Endodermal cell (in vitro differentiated cells): Measurements from ENCODE around the gene CTXND2. TPM values are rescaled to one million over a fixed set of nuclear protein-coding genes. Genes with fewer than 3 reads are reported as not detected.
"Not testable (repeated sequence)": the region's sequence is repeated elsewhere in the genome, so short reads cannot be mapped to it uniquely, and the experiment has no call there.

Experiments
- DNase-seq: peaks from one replicate; pipeline ENCODE4 v3.0.0-alpha.2; 2017
- H3K27ac ChIP-seq: 2 replicates; pipeline ENCODE4 v1.5.1; 2013; ENCODE audit warnings: mild to moderate bottlenecking, low read depth, low read length, moderate library complexity
- H3K27me3 ChIP-seq: 2 replicates; pipeline ENCODE4 v1.6.1; 2013; ENCODE audit warnings: mild to moderate bottlenecking, low read length, moderate library complexity; ENCODE audit not compliant: insufficient read depth, control insufficient read depth, poor library complexity, severe bottlenecking
- H3K36me3 ChIP-seq: 2 replicates; pipeline ENCODE4 v1.7.0; 2013; ENCODE audit warnings: mild to moderate bottlenecking, low read length, moderate library complexity; ENCODE audit not compliant: control insufficient read depth, insufficient read depth
- H3K4me1 ChIP-seq: one replicate; pipeline ENCODE4 v1.7.0; 2013; ENCODE audit warnings: low read length; ENCODE audit not compliant: control insufficient read depth, insufficient read depth
- H3K4me3 ChIP-seq: 2 replicates; pipeline ENCODE4 v1.5.1; 2013; ENCODE audit warnings: mild to moderate bottlenecking, low read length, moderate library complexity
- H3K9ac ChIP-seq: 2 replicates; pipeline ENCODE4 v1.6.1; 2013; ENCODE audit warnings: mild to moderate bottlenecking, low read length, moderate library complexity; ENCODE audit not compliant: poor library complexity, severe bottlenecking; ENCODE audit errors: extremely low read depth
- H3K9me3 ChIP-seq: 2 replicates; pipeline ENCODE4 v1.6.1; 2013; ENCODE audit warnings: mild to moderate bottlenecking, low read length, moderate library complexity; ENCODE audit not compliant: control insufficient read depth
- H3K27ac Mint-ChIP-seq: 2 replicates; pipeline ENCODE4 v1.8.0; 2020; ENCODE audit warnings: mixed read lengths
- H3K27me3 Mint-ChIP-seq: 2 replicates; pipeline ENCODE4 v1.8.0; 2021; ENCODE audit warnings: mild to moderate bottlenecking, mixed read lengths; ENCODE audit not compliant: insufficient read depth
- H3K36me3 Mint-ChIP-seq: 2 replicates; pipeline ENCODE4 v1.8.0; 2020; ENCODE audit warnings: low read depth, mixed read lengths
- H3K4me1 Mint-ChIP-seq: 2 replicates; pipeline ENCODE4 v1.8.0; 2020; ENCODE audit warnings: mixed read lengths
- H3K4me3 Mint-ChIP-seq: 2 replicates; pipeline ENCODE4 v1.8.0; 2020; ENCODE audit warnings: mild to moderate bottlenecking, moderate library complexity, mixed read lengths
- H3K9me3 Mint-ChIP-seq: 2 replicates; pipeline ENCODE4 v1.8.0; 2020; ENCODE audit warnings: mild to moderate bottlenecking, mixed read lengths
- WGBS, 2 experiments: methylation state at CpG; one replicate each; pipeline versions ENCODE4 v1.1.5 to v1.1.7; 2013; ENCODE audit warnings: missing lambda C conversion rate in 2 of 2, mixed read lengths in 1 of 2; ENCODE audit not compliant: insufficient coverage in 1 of 2, insufficient read length in 1 of 2; 5-methylcytosine and 5-hydroxymethylcytosine counted together
- total RNA-seq, 2 donors: library from RNA; stranded (reverse); fragmentation: NEBNext Ultra II Directional in 1 of 2; extraction: Animal tissue kit (Norgen Biotek cat#: 25700) in 1 of 2; gene quantifications; 2 replicates in 1 of 2; 3 replicates in 1 of 2; pipeline ENCODE4 v1.2.1, GENCODE V29; 2021
- TF ChIP-seq, protein P1 (sequence below): fragments of 200-600 bp; sonication (generic); conservative IDR thresholded peaks from 2 replicates; pipeline ENCODE4 v1.5.0; 2021; ENCODE audit warnings: antibody characterized with exemption, mild to moderate bottlenecking

CTXND2 gene
- total RNA-seq, 2 donors from 2014 or later: not detected

DNA sequence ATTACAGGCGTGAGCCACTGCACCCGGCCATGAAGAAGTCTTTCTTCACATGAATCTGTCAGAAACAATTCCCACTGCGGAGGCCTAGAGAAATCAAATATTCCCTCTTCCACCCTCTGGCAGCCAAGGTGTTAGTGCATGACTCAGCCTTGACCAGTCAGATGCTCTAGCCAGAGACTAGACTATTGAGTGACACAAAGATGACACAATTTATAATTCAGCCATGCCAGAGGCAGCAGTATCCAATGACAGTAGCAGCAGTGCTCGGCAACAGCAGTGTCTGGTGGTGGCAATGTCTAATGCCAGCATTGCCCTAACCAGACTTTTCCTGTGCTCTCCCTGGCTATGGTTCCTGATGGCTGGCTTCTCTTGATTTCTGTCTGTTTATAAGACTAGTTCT is 8.7 kb downstream of the CTXND2 start:
- Histone ChIP-seq H3K4me3 (no peak overlapping the region), H3K9me3 (no peaks in the 10 kb centered on the region), H3K27me3 (no peaks in the 10 kb centered on the region), H3K9ac (no peak overlapping the region), H3K4me1 (no peaks in the 10 kb centered on the region), H3K27ac (no peak overlapping the region), H3K36me3 (no peaks in the 10 kb centered on the region)
- Mint-ChIP-seq H3K4me1 (peaks cover 4% of the 10 kb centered on the region), H3K27ac (no peak overlapping the region), H3K36me3 (no peaks in the 10 kb centered on the region), H3K4me3 (no peak overlapping the region), H3K27me3 (no peaks in the 10 kb centered on the region), H3K9me3 (peaks cover 6% of the 10 kb centered on the region)
- DNase-seq: no peak
- TF ChIP-seq, protein P1, sequence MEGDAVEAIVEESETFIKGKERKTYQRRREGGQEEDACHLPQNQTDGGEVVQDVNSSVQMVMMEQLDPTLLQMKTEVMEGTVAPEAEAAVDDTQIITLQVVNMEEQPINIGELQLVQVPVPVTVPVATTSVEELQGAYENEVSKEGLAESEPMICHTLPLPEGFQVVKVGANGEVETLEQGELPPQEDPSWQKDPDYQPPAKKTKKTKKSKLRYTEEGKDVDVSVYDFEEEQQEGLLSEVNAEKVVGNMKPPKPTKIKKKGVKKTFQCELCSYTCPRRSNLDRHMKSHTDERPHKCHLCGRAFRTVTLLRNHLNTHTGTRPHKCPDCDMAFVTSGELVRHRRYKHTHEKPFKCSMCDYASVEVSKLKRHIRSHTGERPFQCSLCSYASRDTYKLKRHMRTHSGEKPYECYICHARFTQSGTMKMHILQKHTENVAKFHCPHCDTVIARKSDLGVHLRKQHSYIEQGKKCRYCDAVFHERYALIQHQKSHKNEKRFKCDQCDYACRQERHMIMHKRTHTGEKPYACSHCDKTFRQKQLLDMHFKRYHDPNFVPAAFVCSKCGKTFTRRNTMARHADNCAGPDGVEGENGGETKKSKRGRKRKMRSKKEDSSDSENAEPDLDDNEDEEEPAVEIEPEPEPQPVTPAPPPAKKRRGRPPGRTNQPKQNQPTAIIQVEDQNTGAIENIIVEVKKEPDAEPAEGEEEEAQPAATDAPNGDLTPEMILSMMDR: no peak
- 80 to 91% methylated on average over 4 of the region's 4 CpGs for WGBS, 2 experiments

DNA sequence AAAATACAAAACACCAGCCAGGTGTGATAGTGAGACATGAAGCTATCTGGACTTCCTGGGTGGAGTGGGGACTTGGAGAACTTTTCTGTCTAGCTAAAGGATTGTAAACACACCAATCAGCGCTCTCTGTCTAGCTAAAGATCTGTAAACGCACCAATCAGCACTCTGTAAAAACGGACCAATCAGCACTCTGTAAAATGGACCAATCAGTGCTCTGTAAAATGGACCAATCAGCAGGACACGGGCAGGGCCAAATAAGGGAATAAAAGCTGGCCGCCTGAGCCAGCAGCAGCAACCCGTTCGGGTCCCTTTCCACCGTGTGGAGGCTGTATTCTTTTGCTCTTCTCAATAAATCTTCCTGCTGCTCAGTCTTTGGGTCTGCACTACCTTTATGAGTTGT is 12.9 kb downstream of the CTXND2 start:
- not testable (repeated sequence) for H3K4me3 Mint-ChIP-seq, H3K36me3 ChIP-seq, H3K27me3 ChIP-seq

DNA sequence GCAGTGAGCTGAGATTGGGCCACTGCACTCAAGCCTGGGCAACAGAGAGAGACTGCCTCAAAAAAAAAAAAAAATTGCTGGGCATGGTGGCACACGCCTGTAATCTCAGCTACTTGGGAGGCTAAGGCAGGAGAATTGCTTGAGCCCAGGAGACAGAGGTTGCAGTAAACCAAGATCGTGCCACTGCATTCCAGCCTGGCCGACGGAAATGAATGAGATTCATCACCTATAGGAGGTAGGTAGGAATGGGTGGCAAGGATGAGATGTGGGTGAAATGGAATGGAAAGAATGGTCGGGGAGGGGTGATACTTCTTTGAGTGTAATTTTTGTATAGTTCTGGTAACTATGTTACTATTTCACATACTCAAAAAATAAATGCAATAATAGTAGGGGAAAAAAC is 15.4 kb downstream of the CTXND2 start:
- TF ChIP-seq, protein P1: no peak
- no peaks in the 10 kb centered on the region for H3K4me1 Mint-ChIP-seq
- peak; percentile 3 for DNase-seq
- H3K27ac Mint-ChIP-seq: no peak overlapping the region
- peaks cover 6% of the 10 kb centered on the region for H3K9me3 Mint-ChIP-seq
- Histone ChIP-seq H3K4me3 (no peak overlapping the region), H3K9me3 (no peaks in the 10 kb centered on the region), H3K4me1 (no peaks in the 10 kb centered on the region), H3K27ac (no peak overlapping the region), H3K36me3 (no peaks in the 10 kb centered on the region), H3K27me3 (no peaks in the 10 kb centered on the region), H3K9ac (no peak overlapping the region)
- WGBS, 2 experiments: 83 to 93% methylated on average over 3 to 4 of the region's 5 CpGs
- no peaks in the 10 kb centered on the region for H3K27me3 Mint-ChIP-seq
- no peak overlapping the region for H3K4me3 Mint-ChIP-seq
- H3K36me3 Mint-ChIP-seq: no peaks in the 10 kb centered on the region

More for the DNA sequence above, 12.9 kb downstream of the CTXND2 start:
- not testable (repeated sequence) for H3K4me1 ChIP-seq, H3K27me3 Mint-ChIP-seq, H3K9me3 Mint-ChIP-seq, H3K4me3 ChIP-seq, H3K4me1 Mint-ChIP-seq, DNase-seq, H3K9ac ChIP-seq, H3K36me3 Mint-ChIP-seq, H3K9me3 ChIP-seq, H3K27ac ChIP-seq, H3K27ac Mint-ChIP-seq
- 93 to 95% methylated on average over 8 of the region's 8 CpGs for WGBS, 2 experiments

DNA sequence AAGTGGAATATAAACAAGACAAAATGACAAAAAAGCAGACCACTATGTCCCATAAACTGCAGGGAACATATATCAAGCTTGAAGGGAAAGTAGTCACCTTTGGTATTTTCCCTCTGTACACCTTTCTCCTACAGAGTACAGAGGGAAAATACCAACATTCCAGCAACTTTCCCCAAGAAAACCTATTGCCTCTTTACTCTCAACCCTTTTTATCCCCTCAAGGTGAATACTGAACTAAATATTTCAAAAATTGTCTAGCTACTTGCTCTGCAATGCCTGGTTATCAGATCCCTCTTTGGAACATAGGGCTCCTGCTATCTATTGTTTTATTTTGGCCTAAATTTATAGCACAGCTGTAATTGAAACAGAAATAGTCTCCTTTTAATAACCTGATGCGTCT is 15.8 kb downstream of the CTXND2 start:
- Mint-ChIP-seq H3K9me3 (peaks cover 6% of the 10 kb centered on the region), H3K4me3 (no peak overlapping the region), H3K36me3 (no peaks in the 10 kb centered on the region), H3K27ac (no peak overlapping the region), H3K27me3 (no peaks in the 10 kb centered on the region), H3K4me1 (no peaks in the 10 kb centered on the region)
- no peaks in the 10 kb centered on the region for H3K9me3 ChIP-seq
- TF ChIP-seq, protein P1: no peak
- no peak for DNase-seq
- H3K9ac ChIP-seq: no peak overlapping the region
- 100% methylated on average over 1 of the region's 1 CpG; no CpG with 5 or more reads in 1 of the 2 experiments for WGBS, 2 experiments
- no peak overlapping the region for H3K4me3 ChIP-seq
- H3K36me3 ChIP-seq: no peaks in the 10 kb centered on the region
- H3K4me1 ChIP-seq: no peaks in the 10 kb centered on the region
- H3K27ac ChIP-seq: no peak overlapping the region
- no peaks in the 10 kb centered on the region for H3K27me3 ChIP-seq
